ENCODE measurements around the gene RWDD2A. TPM values are rescaled to one million over a fixed set of nuclear protein-coding genes. Genes with fewer than 3 reads are reported as not detected.

RWDD2A gene
- total RNA-seq, 1 experiment from 2014 or later: 2.4 TPM

DNA sequence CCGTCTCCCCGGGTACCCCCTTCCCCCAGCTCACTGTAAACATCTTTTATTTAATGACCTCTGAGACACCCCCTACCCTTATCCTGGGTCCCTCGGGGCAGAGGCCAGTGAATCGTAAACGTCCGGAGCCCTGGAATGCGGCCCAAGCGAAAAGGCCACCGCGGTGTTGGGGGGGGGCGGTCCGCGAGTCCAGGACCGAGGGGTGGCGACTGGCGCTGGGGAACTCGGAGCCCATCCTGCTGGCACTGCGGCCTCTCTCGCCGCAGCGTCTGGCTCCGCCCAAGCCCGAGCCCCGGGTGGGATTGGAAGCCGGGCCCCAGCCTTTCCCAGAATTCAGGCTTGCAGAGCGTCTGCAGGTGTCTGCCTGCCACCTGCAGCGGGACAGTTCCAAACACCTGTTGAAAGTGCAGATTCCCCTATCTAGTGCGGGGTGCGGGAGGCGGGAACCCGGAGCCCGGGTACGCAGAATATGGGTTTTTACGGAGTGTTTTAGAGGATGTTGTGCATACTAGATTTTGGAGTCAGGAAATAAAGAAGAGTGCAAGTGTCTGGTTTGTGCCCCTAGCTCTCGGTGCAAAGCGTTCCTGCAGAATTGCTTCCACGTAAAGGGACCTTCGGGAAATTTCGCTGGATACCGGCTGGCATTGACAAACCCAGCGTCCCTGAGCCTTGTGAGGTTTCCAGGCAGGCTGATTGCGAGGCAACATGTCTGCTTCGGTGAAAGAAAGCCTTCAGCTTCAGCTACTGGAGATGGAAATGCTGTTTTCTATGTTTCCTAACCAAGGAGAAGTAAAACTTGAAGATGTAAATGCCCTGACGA, 800 bp downstream of the RWDD2A start:
- TF ChIP-seq EZH2 (IDR thresholded peaks at IDR 0.05; ENCODE audit: borderline replicate concordance, low read depth, low read length, poor library complexity, severe bottlenecking): no peak
- TF ChIP-seq, protein P1, sequence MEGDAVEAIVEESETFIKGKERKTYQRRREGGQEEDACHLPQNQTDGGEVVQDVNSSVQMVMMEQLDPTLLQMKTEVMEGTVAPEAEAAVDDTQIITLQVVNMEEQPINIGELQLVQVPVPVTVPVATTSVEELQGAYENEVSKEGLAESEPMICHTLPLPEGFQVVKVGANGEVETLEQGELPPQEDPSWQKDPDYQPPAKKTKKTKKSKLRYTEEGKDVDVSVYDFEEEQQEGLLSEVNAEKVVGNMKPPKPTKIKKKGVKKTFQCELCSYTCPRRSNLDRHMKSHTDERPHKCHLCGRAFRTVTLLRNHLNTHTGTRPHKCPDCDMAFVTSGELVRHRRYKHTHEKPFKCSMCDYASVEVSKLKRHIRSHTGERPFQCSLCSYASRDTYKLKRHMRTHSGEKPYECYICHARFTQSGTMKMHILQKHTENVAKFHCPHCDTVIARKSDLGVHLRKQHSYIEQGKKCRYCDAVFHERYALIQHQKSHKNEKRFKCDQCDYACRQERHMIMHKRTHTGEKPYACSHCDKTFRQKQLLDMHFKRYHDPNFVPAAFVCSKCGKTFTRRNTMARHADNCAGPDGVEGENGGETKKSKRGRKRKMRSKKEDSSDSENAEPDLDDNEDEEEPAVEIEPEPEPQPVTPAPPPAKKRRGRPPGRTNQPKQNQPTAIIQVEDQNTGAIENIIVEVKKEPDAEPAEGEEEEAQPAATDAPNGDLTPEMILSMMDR (conservative IDR thresholded peaks at IDR 0.05; ENCODE audit: low read depth, low read length): no peak
- ChIA-PET POLR2A (ENCODE audit: low non-redundant PET) (interaction anchor here (0.6 kb wide), 1 partner anchor 45 kb away, joined by 5 read pairs; no protein-coding TSS in a partner anchor), CTCF (interaction anchor here (0.6 kb wide), 2 partner anchors 15 to 832 kb away, joined by 3 to 9 read pairs; no protein-coding TSS in a partner anchor)
- peaks cover 4% of the 10 kb centered on the region for H3K4me1 ChIP-seq (ENCODE audit: insufficient read depth, low read length, poor library complexity, severe bottlenecking)
- H3K27ac ChIP-seq (ENCODE audit: low read depth, low read length, poor library complexity, severe bottlenecking): peak overlapping the region; percentile 76
- peak; percentile 48 for DNase-seq (ENCODE audit: low spot score)
- BruUV-seq (replicated peaks): no TSS peak
- intact Hi-C loops (cut with micrococcal nuclease; ENCODE audit: unreplicated experiment): no loop called here
- H3K9me3 ChIP-seq (ENCODE audit: low read depth, low read length, poor library complexity, severe bottlenecking): no peaks in the 10 kb centered on the region
- no peaks in the 10 kb centered on the region for H3K27me3 ChIP-seq (replicated peaks; ENCODE audit: insufficient read depth, low read depth, low read length, poor library complexity)
- H3K36me3 ChIP-seq (ENCODE audit: insufficient read depth, low read length, poor library complexity, severe bottlenecking): peaks cover 19% of the 10 kb centered on the region
- peak overlapping the region; percentile 83 for H3K4me3 ChIP-seq (ENCODE audit: low read depth, low read length, poor library complexity, severe bottlenecking)

DNA sequence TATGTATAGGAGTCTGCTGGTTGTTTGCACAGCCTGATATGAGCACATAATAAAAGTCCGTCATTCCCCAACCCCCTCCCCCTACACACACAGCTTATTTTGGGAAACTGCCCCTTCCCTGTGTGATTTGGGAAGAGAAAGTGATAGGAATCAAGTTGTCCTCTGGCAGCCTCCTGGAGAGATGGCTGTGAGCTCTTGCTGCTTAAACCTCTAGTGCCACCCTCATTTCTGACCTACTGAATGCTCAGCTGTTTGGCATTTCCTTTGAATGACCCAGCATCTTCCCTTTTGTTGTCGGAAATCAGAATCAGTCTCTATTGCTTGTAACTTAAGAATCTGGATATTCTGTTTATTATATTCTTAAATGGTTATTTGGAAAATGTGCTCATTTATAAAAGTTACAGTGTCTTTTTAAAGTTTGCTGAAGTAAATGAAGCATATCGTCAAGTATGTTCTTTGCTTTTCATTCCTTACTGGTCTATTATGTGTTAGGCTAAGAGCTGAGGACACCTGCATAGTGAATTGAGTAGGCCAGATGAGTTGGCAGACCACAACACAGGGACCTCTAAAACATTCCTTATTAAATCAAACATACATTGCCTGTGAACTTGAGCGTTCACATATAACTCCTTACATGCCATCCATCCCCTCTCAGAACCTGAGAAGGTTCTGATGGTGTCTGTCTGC, 5.5 kb downstream of the RWDD2A start:
- Histone ChIP-seq H3K27ac (ENCODE audit: low read depth, low read length, poor library complexity, severe bottlenecking) (no peak overlapping the region), H3K4me1 (ENCODE audit: insufficient read depth, low read length, poor library complexity, severe bottlenecking) (no peaks in the 10 kb centered on the region), H3K27me3 (replicated peaks; ENCODE audit: insufficient read depth, low read depth, low read length, poor library complexity) (no peaks in the 10 kb centered on the region), H3K36me3 (ENCODE audit: insufficient read depth, low read length, poor library complexity, severe bottlenecking) (no peaks in the 10 kb centered on the region), H3K4me3 (ENCODE audit: low read depth, low read length, poor library complexity, severe bottlenecking) (no peak overlapping the region), H3K9me3 (ENCODE audit: low read depth, low read length, poor library complexity, severe bottlenecking) (no peaks in the 10 kb centered on the region)
- TF ChIP-seq EZH2 (IDR thresholded peaks at IDR 0.05; ENCODE audit: borderline replicate concordance, low read depth, low read length, poor library complexity, severe bottlenecking): no peak
- TF ChIP-seq, protein P1 (conservative IDR thresholded peaks at IDR 0.05; ENCODE audit: low read depth, low read length): no peak
- BruUV-seq (replicated peaks): no TSS peak
- intact Hi-C loops (cut with micrococcal nuclease; ENCODE audit: unreplicated experiment): no loop called here
- ChIA-PET CTCF (no interaction called here), POLR2A (ENCODE audit: low non-redundant PET) (no interaction called here)
- DNase-seq (ENCODE audit: low spot score): no peak

DNA sequence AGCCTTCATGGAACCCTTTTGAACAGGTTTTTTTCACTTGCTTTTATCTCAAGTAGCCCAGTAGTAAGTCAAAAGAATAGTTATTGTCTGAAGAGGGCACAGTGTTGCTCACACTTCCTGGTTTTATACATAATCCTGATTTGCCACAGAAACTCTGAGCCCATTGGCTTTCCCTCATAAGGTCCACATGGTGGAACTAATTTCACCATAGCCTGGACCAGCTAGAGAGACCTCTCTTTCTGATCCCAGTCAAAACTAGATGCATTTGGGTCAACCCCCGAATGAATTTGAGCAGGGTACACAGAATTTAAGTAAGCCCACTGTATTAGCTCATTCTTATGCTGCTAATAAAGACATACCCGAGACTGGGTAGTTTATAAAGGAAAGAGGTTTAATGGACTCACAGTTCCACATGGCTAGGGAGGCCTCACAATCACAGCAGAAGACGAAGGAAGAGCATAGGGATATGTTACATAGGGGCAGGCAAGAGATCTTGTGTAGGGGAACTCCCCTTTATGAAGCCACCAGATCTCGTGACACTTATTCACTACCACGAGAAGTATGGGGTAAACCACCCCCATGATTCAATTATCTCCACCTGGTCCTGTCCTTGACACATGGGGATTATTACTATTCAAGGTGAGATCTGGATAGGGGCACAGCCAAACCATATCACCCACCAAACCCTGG, 6.2 kb downstream of the RWDD2A start:
- no peaks in the 10 kb centered on the region for H3K9me3 ChIP-seq (ENCODE audit: low read depth, low read length, poor library complexity, severe bottlenecking)
- intact Hi-C loops (cut with micrococcal nuclease; ENCODE audit: unreplicated experiment): no loop called here
- no peaks in the 10 kb centered on the region for H3K36me3 ChIP-seq (ENCODE audit: insufficient read depth, low read length, poor library complexity, severe bottlenecking)
- POLR2A ChIA-PET (ENCODE audit: low non-redundant PET): no interaction called here
- DNase-seq (ENCODE audit: low spot score): no peak
- H3K4me1 ChIP-seq (ENCODE audit: insufficient read depth, low read length, poor library complexity, severe bottlenecking): no peaks in the 10 kb centered on the region
- BruUV-seq (replicated peaks): no TSS peak
- H3K4me3 ChIP-seq (ENCODE audit: low read depth, low read length, poor library complexity, severe bottlenecking): no peak overlapping the region
- TF ChIP-seq, protein P1 (conservative IDR thresholded peaks at IDR 0.05; ENCODE audit: low read depth, low read length): no peak
- no peak for TF ChIP-seq EZH2 (IDR thresholded peaks at IDR 0.05; ENCODE audit: borderline replicate concordance, low read depth, low read length, poor library complexity, severe bottlenecking)
- H3K27ac ChIP-seq (ENCODE audit: low read depth, low read length, poor library complexity, severe bottlenecking): no peak overlapping the region
- H3K27me3 ChIP-seq (replicated peaks; ENCODE audit: insufficient read depth, low read depth, low read length, poor library complexity): no peaks in the 10 kb centered on the region
- CTCF ChIA-PET: no interaction called here
